Liver (tissue), 9 donors: Measurements from ENCODE around the gene SEMA5A. TPM values are rescaled to one million over a fixed set of nuclear protein-coding genes. Genes with fewer than 3 reads are reported as not detected.

Source experiments
- DNase-seq: peaks from one replicate; pipeline ENCODE4 v3.0.0-alpha.2; 2017; ENCODE audit warnings: low spot score
- H3K27ac ChIP-seq, 2 donors: one replicate each; pipeline ENCODE4 v1.7.0; 2013; ENCODE audit warnings: inconsistent platforms in 2 of 2, low read length in 2 of 2, control low read depth in 1 of 2, low read depth in 1 of 2, mild to moderate bottlenecking in 1 of 2
- H3K27me3 ChIP-seq, 4 donors: one replicate each; pipeline versions ENCODE4 v1.6.1 to v1.7.0; 2013; ENCODE audit warnings: low read length in 3 of 4, inconsistent platforms in 1 of 4, mild to moderate bottlenecking in 1 of 4, moderate library complexity in 1 of 4; ENCODE audit not compliant: control insufficient read depth in 4 of 4, insufficient read depth in 4 of 4
- H3K36me3 ChIP-seq, 4 donors: one replicate each; pipeline versions ENCODE4 v1.6.1 to v1.7.0; 2013; ENCODE audit warnings: low read length in 3 of 4, mild to moderate bottlenecking in 3 of 4, low read depth in 1 of 4, moderate library complexity in 1 of 4; ENCODE audit not compliant: control insufficient read depth in 4 of 4, insufficient read depth in 3 of 4
- H3K4me1 ChIP-seq, 4 donors: one replicate each; pipeline versions ENCODE4 v1.6.1 to v1.7.0; 2013; ENCODE audit warnings: low read length in 3 of 4, mild to moderate bottlenecking in 3 of 4, moderate library complexity in 1 of 4; ENCODE audit not compliant: control insufficient read depth in 4 of 4, insufficient read depth in 4 of 4
- H3K4me3 ChIP-seq, 3 donors: one replicate each; pipeline versions ENCODE4 v1.6.1 to v1.7.0; 2013; ENCODE audit warnings: low read length in 3 of 3, control low read depth in 1 of 3, low read depth in 1 of 3, mild to moderate bottlenecking in 1 of 3
- H3K9ac ChIP-seq, 2 donors: one replicate each; pipeline ENCODE4 v1.7.0; 2013; ENCODE audit warnings: low read length in 2 of 2, mild to moderate bottlenecking in 2 of 2, moderate library complexity in 2 of 2, control low read depth in 1 of 2, low read depth in 1 of 2
- H3K9me3 ChIP-seq, 4 donors: one replicate each; pipeline versions ENCODE4 v1.6.1 to v1.7.0; 2013; ENCODE audit warnings: low read length in 3 of 4; ENCODE audit not compliant: control insufficient read depth in 4 of 4
- ATF3 ChIP-seq: IDR thresholded peaks from 2 replicates; pipeline ENCODE4 v1.6.1; 2016; ENCODE audit warnings: antibody characterized with exemption
- EGR1 ChIP-seq, 2 donors: IDR thresholded peaks; 2 replicates each; pipeline ENCODE4 v1.6.1; 2016 to 2018; ENCODE audit warnings: antibody characterized with exemption in 2 of 2, low read depth in 2 of 2
- FOXA1 ChIP-seq: IDR thresholded peaks from 2 replicates; pipeline ENCODE4 v1.6.1; 2016; ENCODE audit warnings: antibody characterized with exemption
- GABPA ChIP-seq, 2 donors: IDR thresholded peaks in 1 of 2; conservative IDR thresholded peaks in 1 of 2; 2 replicates each; pipeline ENCODE4 v1.6.1; 2016; ENCODE audit warnings: antibody characterized with exemption in 2 of 2, mild to moderate bottlenecking in 1 of 2, moderate library complexity in 1 of 2
- HNF4A ChIP-seq, 2 donors: conservative IDR thresholded peaks; 2 replicates each; pipeline ENCODE4 v1.6.1; 2016; ENCODE audit warnings: antibody characterized with exemption in 2 of 2, mild to moderate bottlenecking in 2 of 2
- HNF4G ChIP-seq: IDR thresholded peaks from 2 replicates; pipeline ENCODE4 v1.6.1; 2016; ENCODE audit warnings: antibody characterized with exemption
- JUND ChIP-seq, 2 donors: IDR thresholded peaks; 2 replicates each; pipeline ENCODE4 v1.6.1; 2016; ENCODE audit warnings: antibody characterized with exemption in 2 of 2
- NR2F2 ChIP-seq: IDR thresholded peaks from 2 replicates; pipeline ENCODE4 v1.6.1; 2016; ENCODE audit warnings: antibody characterized with exemption
- RXRA ChIP-seq, 2 donors: IDR thresholded peaks; 2 replicates each; pipeline ENCODE4 v1.6.1; 2017 to 2018; ENCODE audit warnings: antibody characterized with exemption in 2 of 2, mild to moderate bottlenecking in 1 of 2
- SP1 ChIP-seq: IDR thresholded peaks from 2 replicates; pipeline ENCODE4 v1.6.1; 2018; ENCODE audit warnings: antibody characterized with exemption, mild to moderate bottlenecking
- YY1 ChIP-seq: IDR thresholded peaks from 2 replicates; pipeline ENCODE4 v1.6.1; 2016; ENCODE audit warnings: antibody characterized with exemption, mild to moderate bottlenecking
- WGBS: extraction: QIAGEN DNeasy Blood & Tissue Kit; methylation state at CpG from one replicate; pipeline ENCODE4 v1.1.7; 2013; 5-methylcytosine and 5-hydroxymethylcytosine counted together
- polyA plus RNA-seq, 2 donors: library from polyadenylated mRNA; stranded (reverse) in 1 of 2; unstranded in 1 of 2; fragments of 200-250 nt in 1 of 2; fragments of >200 nt in 1 of 2; fragmentation: Nextera tagmentation in 1 of 2; extraction: Ambion mirVana in 1 of 2; gene quantifications; one replicate each; pipeline versions ENCODE4 v1.2.1 to v1.2.3, GENCODE V29; 2013 to 2015
- total RNA-seq, 2 donors: library from RNA; depleted of rRNA; stranded (reverse); fragments of >200 nt; gene quantifications; one replicate each; pipeline ENCODE4 v1.2.3, GENCODE V29; 2014
- TF ChIP-seq, protein P1 (sequence below): IDR thresholded peaks from 2 replicates; pipeline ENCODE4 v1.6.1; 2016; ENCODE audit warnings: antibody characterized with exemption, mild to moderate bottlenecking
- TF ChIP-seq, protein P2 (sequence below): IDR thresholded peaks from 2 replicates; pipeline ENCODE4 v1.6.1; 2016; ENCODE audit warnings: antibody characterized with exemption
- donor health status: healthy.
- donor health status: healthy.
- donor health status: healthy.
- donor health status: healthy.
- donor health status: healthy.

SEMA5A gene
- total and polyA plus RNA-seq, 4 donors, result 1.1 to 5.8 (median 3.2) TPM

GRCh38 chr5:9091896-9092662 lies 453.8 kb downstream of the SEMA5A start:
- H3K9ac ChIP-seq, result no peak overlapping the region
- TF ChIP-seq HNF4A (conservative IDR thresholded peaks at IDR 0.05), result no peak
- no peak overlapping the region for H3K27ac ChIP-seq
- H3K9me3 ChIP-seq, result no peaks in the 10 kb centered on the region
- peaks cover 0 to 6% (median 0%) of the 10 kb centered on the region in 4 donors for H3K4me1 ChIP-seq
- no peaks in the 10 kb centered on the region for H3K36me3 ChIP-seq
- WGBS, result 81% methylated on average over 5 of the region's 5 CpGs
- H3K27me3 ChIP-seq, result no peaks in the 10 kb centered on the region
- DNase-seq, result no peak
- H3K4me3 ChIP-seq, result no peak overlapping the region

DNA sequence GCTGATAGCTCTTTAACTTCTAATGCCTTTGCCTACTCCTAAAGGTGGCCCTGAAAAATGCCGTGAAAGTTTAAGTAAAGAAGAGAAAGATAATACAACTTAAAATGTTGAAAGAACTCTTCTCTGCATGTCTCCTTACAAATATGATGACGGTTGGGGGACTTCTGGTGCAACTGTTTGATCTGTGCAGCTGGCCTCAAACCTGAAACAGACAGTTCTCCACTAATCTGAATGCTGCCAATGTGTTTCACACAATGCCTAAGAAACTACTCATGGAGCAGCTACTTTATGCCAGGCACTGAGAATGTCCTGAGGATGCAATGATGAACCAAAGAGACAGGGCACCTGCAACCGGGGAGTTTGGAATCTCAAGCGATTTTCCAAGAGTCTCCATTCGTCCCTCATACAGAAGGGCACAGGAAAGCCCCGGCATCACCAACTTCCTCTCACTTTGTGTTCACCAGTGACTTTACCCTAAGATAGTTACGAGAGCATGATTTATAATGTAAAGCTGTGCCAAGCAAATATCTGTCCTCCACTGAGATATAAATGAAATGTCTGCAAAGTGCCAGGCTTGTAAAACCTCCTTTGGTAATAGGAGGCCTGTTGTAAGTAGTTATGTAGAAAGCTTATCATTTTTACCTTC lies 455.4 kb downstream of the SEMA5A start:
- Histone ChIP-seq H3K36me3 (no peaks in the 10 kb centered on the region), H3K27me3 (no peaks in the 10 kb centered on the region), H3K27ac (no peak overlapping the region), H3K9me3 (no peaks in the 10 kb centered on the region), H3K9ac (no peak overlapping the region), H3K4me3 (no peak overlapping the region), H3K4me1 (peaks cover 0 to 6% (median 0%) of the 10 kb centered on the region in 4 donors)
- 92% methylated on average over 7 of the region's 7 CpGs for WGBS
- TF ChIP-seq EGR1 (IDR thresholded peaks at IDR 0.05; ENCODE audit: low read depth in 2 of 2) (no peak), HNF4G (no peak)
- DNase-seq, result no peak

GRCh38 chr5:9089893-9090292 lies 456.0 kb downstream of the SEMA5A start:
- Histone ChIP-seq H3K27ac (no peak overlapping the region), H3K9ac (no peak overlapping the region), H3K4me3 (no peak overlapping the region), H3K9me3 (no peaks in the 10 kb centered on the region), H3K36me3 (no peaks in the 10 kb centered on the region), H3K27me3 (no peaks in the 10 kb centered on the region), H3K4me1 (peaks cover 0 to 6% (median 0%) of the 10 kb centered on the region in 4 donors)
- TF ChIP-seq NR2F2 (no peak), ATF3 (no peak), YY1 (no peak), GABPA (IDR thresholded peaks at IDR 0.05 in 1 of 2, conservative IDR thresholded peaks at IDR 0.05 in 1 of 2) (no peak), FOXA1 (no peak), JUND (IDR thresholded peaks at IDR 0.05) (no peak), RXRA (IDR thresholded peaks at IDR 0.05) (no peak), SP1 (no peak)
- TF ChIP-seq, protein P1, sequence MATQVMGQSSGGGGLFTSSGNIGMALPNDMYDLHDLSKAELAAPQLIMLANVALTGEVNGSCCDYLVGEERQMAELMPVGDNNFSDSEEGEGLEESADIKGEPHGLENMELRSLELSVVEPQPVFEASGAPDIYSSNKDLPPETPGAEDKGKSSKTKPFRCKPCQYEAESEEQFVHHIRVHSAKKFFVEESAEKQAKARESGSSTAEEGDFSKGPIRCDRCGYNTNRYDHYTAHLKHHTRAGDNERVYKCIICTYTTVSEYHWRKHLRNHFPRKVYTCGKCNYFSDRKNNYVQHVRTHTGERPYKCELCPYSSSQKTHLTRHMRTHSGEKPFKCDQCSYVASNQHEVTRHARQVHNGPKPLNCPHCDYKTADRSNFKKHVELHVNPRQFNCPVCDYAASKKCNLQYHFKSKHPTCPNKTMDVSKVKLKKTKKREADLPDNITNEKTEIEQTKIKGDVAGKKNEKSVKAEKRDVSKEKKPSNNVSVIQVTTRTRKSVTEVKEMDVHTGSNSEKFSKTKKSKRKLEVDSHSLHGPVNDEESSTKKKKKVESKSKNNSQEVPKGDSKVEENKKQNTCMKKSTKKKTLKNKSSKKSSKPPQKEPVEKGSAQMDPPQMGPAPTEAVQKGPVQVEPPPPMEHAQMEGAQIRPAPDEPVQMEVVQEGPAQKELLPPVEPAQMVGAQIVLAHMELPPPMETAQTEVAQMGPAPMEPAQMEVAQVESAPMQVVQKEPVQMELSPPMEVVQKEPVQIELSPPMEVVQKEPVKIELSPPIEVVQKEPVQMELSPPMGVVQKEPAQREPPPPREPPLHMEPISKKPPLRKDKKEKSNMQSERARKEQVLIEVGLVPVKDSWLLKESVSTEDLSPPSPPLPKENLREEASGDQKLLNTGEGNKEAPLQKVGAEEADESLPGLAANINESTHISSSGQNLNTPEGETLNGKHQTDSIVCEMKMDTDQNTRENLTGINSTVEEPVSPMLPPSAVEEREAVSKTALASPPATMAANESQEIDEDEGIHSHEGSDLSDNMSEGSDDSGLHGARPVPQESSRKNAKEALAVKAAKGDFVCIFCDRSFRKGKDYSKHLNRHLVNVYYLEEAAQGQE, result no peak
- TF ChIP-seq, protein P2, sequence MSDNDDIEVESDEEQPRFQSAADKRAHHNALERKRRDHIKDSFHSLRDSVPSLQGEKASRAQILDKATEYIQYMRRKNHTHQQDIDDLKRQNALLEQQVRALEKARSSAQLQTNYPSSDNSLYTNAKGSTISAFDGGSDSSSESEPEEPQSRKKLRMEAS, result no peak
- DNase-seq, result no peak
- 81% methylated on average over 1 of the region's 1 CpG for WGBS
